HEK293 (cell line): ENCODE results near the gene EFHC1.

Experiments used
- KLF16 ChIP-seq: fragments of 450-650 bp; formaldehyde crosslinking; IDR thresholded peaks from 2 replicates; pipeline ENCODE4 v1.5.1; 2017; ENCODE audit warnings: missing biosample characterization, missing genetic modification characterization
- ZFHX2 ChIP-seq: fragments of 450-650 bp; formaldehyde crosslinking; conservative IDR thresholded peaks from 2 replicates; pipeline ENCODE4 v1.5.1; 2016; ENCODE audit warnings: missing biosample characterization, missing genetic modification characterization
- ZNF2 ChIP-seq: fragments of 450-650 bp; formaldehyde crosslinking; IDR thresholded peaks from 2 replicates; pipeline ENCODE4 v1.5.1; 2016; ENCODE audit warnings: missing biosample characterization, missing genetic modification characterization
- ZNF24 ChIP-seq: fragments of 450-650 bp; formaldehyde crosslinking; IDR thresholded peaks from 2 replicates; pipeline ENCODE4 v1.5.1; 2016; ENCODE audit warnings: missing biosample characterization, missing genetic modification characterization
- ZNF510 ChIP-seq: fragments of 450-650 bp; formaldehyde crosslinking; IDR thresholded peaks from 2 replicates; pipeline ENCODE4 v1.5.1; 2018; ENCODE audit warnings: mild to moderate bottlenecking, missing genetic modification characterization, missing biosample characterization; ENCODE audit not compliant: insufficient replicate concordance
- TF ChIP-seq, protein P1 (sequence below): fragments of 450-650 bp; formaldehyde crosslinking; IDR thresholded peaks from 2 replicates; pipeline ENCODE4 v1.5.1; 2016; ENCODE audit warnings: missing biosample characterization, missing genetic modification characterization
- TF ChIP-seq, protein P2 (sequence below): fragments of 450-650 bp; formaldehyde crosslinking; IDR thresholded peaks from 2 replicates; pipeline ENCODE4 v1.5.1; 2016; ENCODE audit warnings: missing biosample characterization, missing genetic modification characterization
- TF ChIP-seq, protein P3 (sequence below): fragments of 450-650 bp; formaldehyde crosslinking; IDR thresholded peaks from 2 replicates; pipeline ENCODE4 v1.5.1; 2016; ENCODE audit warnings: missing biosample characterization, missing genetic modification characterization, low read depth
- TF ChIP-seq, protein P4 (sequence below): fragments of 450-650 bp; formaldehyde crosslinking; conservative IDR thresholded peaks from 2 replicates; pipeline ENCODE4 v1.5.1; 2016; ENCODE audit warnings: low read depth, missing biosample characterization, missing genetic modification characterization
- TF ChIP-seq, protein P5 (sequence below): fragments of 450-650 bp; formaldehyde crosslinking; IDR thresholded peaks from 2 replicates; pipeline ENCODE4 v1.5.1; 2016; ENCODE audit warnings: missing biosample characterization, missing genetic modification characterization
- TF ChIP-seq, protein P6 (sequence below): fragments of 450-650 bp; formaldehyde crosslinking; IDR thresholded peaks from 2 replicates; pipeline ENCODE4 v1.5.1; 2016; ENCODE audit warnings: missing biosample characterization, missing genetic modification characterization

DNA sequence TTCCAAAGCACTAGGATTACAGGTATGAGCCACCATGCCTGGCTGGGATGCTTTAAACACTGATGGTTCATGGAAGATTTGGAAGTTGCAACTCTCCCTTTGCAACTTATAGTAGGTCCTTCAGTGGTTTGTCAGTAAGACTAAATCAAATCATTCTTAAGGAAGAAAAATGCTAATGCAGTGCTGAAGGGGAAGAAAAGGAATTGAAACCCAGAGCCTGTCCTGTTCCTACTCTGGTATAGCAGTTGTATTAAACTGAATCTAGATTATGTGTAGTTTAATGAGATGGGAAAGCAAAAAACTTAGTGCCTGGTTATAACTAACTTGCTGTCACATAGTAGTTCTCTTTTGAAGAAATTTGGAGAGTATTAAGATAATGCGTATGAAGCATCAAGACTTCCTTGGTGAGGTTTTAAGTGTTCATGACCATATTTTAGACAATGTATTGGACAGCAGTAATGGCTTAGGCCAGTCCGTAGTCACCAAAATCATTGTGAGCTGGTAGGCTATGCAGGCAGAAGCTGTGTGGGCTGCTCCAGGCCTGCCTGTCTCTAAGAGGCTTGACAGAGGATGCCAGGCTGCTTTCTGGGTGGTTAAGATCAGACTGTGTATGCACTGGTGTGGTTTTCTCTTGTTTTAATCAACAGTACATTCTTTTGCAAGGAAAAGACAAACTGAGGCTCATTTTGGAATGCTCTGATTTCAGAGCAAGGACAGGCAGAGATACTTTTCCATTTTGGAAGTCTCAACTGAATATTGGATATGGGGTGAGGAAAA, 44.2 kb upstream of the EFHC1 start:
- TF ChIP-seq, protein P1, sequence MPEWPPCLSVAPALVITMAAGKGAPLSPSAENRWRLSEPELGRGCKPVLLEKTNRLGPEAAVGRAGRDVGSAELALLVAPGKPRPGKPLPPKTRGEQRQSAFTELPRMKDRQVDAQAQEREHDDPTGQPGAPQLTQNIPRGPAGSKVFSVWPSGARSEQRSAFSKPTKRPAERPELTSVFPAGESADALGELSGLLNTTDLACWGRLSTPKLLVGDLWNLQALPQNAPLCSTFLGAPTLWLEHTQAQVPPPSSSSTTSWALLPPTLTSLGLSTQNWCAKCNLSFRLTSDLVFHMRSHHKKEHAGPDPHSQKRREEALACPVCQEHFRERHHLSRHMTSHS = no peak
- no peak for TF ChIP-seq ZFHX2
- TF ChIP-seq ZNF24 (tag by site-specific recombination) = no peak
- TF ChIP-seq, protein P2, sequence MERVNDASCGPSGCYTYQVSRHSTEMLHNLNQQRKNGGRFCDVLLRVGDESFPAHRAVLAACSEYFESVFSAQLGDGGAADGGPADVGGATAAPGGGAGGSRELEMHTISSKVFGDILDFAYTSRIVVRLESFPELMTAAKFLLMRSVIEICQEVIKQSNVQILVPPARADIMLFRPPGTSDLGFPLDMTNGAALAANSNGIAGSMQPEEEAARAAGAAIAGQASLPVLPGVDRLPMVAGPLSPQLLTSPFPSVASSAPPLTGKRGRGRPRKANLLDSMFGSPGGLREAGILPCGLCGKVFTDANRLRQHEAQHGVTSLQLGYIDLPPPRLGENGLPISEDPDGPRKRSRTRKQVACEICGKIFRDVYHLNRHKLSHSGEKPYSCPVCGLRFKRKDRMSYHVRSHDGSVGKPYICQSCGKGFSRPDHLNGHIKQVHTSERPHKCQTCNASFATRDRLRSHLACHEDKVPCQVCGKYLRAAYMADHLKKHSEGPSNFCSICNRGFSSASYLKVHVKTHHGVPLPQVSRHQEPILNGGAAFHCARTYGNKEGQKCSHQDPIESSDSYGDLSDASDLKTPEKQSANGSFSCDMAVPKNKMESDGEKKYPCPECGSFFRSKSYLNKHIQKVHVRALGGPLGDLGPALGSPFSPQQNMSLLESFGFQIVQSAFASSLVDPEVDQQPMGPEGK (tag by site-specific recombination) = no peak
- TF ChIP-seq, protein P3, sequence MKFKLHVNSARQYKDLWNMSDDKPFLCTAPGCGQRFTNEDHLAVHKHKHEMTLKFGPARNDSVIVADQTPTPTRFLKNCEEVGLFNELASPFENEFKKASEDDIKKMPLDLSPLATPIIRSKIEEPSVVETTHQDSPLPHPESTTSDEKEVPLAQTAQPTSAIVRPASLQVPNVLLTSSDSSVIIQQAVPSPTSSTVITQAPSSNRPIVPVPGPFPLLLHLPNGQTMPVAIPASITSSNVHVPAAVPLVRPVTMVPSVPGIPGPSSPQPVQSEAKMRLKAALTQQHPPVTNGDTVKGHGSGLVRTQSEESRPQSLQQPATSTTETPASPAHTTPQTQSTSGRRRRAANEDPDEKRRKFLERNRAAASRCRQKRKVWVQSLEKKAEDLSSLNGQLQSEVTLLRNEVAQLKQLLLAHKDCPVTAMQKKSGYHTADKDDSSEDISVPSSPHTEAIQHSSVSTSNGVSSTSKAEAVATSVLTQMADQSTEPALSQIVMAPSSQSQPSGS (tag by site-specific recombination) = no peak
- TF ChIP-seq, protein P4, sequence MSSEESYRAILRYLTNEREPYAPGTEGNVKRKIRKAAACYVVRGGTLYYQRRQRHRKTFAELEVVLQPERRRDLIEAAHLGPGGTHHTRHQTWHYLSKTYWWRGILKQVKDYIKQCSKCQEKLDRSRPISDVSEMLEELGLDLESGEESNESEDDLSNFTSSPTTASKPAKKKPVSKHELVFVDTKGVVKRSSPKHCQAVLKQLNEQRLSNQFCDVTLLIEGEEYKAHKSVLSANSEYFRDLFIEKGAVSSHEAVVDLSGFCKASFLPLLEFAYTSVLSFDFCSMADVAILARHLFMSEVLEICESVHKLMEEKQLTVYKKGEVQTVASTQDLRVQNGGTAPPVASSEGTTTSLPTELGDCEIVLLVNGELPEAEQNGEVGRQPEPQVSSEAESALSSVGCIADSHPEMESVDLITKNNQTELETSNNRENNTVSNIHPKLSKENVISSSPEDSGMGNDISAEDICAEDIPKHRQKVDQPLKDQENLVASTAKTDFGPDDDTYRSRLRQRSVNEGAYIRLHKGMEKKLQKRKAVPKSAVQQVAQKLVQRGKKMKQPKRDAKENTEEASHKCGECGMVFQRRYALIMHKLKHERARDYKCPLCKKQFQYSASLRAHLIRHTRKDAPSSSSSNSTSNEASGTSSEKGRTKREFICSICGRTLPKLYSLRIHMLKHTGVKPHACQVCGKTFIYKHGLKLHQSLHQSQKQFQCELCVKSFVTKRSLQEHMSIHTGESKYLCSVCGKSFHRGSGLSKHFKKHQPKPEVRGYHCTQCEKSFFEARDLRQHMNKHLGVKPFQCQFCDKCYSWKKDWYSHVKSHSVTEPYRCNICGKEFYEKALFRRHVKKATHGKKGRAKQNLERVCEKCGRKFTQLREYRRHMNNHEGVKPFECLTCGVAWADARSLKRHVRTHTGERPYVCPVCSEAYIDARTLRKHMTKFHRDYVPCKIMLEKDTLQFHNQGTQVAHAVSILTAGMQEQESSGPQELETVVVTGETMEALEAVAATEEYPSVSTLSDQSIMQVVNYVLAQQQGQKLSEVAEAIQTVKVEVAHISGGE = no peak
- TF ChIP-seq, protein P5, sequence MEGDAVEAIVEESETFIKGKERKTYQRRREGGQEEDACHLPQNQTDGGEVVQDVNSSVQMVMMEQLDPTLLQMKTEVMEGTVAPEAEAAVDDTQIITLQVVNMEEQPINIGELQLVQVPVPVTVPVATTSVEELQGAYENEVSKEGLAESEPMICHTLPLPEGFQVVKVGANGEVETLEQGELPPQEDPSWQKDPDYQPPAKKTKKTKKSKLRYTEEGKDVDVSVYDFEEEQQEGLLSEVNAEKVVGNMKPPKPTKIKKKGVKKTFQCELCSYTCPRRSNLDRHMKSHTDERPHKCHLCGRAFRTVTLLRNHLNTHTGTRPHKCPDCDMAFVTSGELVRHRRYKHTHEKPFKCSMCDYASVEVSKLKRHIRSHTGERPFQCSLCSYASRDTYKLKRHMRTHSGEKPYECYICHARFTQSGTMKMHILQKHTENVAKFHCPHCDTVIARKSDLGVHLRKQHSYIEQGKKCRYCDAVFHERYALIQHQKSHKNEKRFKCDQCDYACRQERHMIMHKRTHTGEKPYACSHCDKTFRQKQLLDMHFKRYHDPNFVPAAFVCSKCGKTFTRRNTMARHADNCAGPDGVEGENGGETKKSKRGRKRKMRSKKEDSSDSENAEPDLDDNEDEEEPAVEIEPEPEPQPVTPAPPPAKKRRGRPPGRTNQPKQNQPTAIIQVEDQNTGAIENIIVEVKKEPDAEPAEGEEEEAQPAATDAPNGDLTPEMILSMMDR (tag by site-specific recombination) = no peak
- no peak for TF ChIP-seq ZNF510
- TF ChIP-seq KLF16 (tag by site-specific recombination) = no peak
- TF ChIP-seq ZNF2 (tag by site-specific recombination) = no peak
- TF ChIP-seq, protein P6, sequence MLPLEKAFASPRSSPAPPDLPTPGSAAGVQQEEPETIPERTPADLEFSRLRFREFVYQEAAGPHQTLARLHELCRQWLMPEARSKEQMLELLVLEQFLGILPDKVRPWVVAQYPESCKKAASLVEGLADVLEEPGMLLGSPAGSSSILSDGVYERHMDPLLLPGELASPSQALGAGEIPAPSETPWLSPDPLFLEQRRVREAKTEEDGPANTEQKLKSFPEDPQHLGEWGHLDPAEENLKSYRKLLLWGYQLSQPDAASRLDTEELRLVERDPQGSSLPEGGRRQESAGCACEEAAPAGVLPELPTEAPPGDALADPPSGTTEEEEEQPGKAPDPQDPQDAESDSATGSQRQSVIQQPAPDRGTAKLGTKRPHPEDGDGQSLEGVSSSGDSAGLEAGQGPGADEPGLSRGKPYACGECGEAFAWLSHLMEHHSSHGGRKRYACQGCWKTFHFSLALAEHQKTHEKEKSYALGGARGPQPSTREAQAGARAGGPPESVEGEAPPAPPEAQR (tag by site-specific recombination) = no peak
